22Rv1 (cell line): ENCODE data around the gene GBGT1.

Experiments used
- H3K27ac ChIP-seq: fragments of 450-650 bp; 2 replicates; pipeline ENCODE4 v1.5.1; 2017
- ZFX ChIP-seq: fragments of 450-650 bp; IDR thresholded peaks from 2 replicates; pipeline ENCODE4 v1.6.1; 2017; ENCODE audit warnings: antibody characterized with exemption, borderline replicate concordance
- TF ChIP-seq, protein P1 (sequence below): fragments of 450-650 bp; IDR thresholded peaks from 2 replicates; pipeline ENCODE4 v1.5.1; 2017; ENCODE audit warnings: mild to moderate bottlenecking

The GBGT1 gene

DNA sequence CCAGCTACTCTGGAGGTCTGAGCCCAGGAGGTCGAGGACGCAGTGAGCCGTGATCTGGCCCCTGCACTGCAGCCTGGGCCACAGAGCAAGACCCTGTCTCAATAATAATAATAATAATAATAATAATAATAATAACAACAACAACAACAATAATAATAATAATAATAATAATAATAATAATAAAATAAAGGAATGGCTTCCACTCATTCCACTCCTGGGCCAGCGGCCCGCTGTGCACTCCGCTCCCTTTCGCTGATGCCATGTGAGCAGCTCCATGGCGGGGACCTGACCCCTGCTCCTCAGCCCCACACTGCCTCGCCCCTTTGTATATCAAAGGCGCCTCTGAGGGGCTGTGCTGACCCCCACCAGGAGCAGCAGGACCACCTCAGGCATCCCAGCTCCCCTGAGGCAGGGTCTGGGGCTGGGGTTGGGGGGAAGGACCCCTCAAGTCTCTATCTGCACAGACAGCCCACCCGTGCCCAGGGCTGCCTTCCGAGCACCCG, 20.0 kb downstream of the GBGT1 start:
- TF ChIP-seq, protein P1, sequence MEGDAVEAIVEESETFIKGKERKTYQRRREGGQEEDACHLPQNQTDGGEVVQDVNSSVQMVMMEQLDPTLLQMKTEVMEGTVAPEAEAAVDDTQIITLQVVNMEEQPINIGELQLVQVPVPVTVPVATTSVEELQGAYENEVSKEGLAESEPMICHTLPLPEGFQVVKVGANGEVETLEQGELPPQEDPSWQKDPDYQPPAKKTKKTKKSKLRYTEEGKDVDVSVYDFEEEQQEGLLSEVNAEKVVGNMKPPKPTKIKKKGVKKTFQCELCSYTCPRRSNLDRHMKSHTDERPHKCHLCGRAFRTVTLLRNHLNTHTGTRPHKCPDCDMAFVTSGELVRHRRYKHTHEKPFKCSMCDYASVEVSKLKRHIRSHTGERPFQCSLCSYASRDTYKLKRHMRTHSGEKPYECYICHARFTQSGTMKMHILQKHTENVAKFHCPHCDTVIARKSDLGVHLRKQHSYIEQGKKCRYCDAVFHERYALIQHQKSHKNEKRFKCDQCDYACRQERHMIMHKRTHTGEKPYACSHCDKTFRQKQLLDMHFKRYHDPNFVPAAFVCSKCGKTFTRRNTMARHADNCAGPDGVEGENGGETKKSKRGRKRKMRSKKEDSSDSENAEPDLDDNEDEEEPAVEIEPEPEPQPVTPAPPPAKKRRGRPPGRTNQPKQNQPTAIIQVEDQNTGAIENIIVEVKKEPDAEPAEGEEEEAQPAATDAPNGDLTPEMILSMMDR: no peak
- no peak for TF ChIP-seq ZFX
- H3K27ac ChIP-seq: no peak overlapping the region

DNA sequence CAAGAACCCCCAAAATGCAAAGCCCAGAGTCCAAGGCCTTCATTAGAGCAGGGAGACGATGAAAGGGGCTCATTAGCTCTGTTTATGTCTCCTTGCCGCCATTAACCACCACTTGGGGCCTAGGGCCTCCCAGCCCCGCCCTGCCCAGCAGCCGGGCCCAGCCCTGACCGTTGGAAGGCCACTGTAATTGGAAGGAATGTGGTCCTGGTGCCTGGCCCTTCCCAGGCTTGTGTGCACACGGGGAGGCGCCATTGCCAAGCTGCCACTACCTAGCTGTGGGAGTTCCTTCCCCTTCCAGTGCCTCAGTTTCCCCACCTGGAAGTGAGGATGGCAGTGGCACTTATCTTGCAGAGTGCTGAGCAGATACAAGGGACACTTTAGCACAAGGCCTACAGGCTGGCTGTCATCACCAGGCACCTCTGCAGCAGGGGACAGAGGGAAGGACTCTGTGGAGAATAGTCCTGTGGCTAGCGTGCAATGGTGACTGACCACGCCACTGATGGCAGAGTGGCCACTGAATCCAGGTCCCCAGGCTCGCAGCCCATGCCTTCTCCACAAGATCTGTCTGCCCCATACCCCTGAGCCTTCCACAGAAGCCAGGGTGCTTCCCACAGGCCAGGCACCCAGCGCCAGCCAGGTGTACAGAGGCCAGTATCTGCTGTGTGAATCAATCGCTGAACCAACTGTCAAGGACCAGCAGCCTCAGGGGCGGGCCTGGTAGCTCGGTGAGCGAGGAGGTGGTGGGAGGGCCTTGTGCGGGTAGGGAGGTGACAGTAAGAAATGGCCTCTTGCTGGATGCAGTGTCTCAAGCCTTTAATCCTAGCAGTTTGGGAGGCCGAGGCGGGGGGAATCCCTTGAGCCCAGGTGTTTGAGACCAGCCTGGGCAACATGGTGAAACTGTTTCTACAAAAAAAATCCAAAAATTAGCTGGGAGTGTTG, 20.8 kb downstream of the GBGT1 start:
- no peak overlapping the region for H3K27ac ChIP-seq
- TF ChIP-seq, protein P1: no peak
- TF ChIP-seq ZFX: no peak

DNA sequence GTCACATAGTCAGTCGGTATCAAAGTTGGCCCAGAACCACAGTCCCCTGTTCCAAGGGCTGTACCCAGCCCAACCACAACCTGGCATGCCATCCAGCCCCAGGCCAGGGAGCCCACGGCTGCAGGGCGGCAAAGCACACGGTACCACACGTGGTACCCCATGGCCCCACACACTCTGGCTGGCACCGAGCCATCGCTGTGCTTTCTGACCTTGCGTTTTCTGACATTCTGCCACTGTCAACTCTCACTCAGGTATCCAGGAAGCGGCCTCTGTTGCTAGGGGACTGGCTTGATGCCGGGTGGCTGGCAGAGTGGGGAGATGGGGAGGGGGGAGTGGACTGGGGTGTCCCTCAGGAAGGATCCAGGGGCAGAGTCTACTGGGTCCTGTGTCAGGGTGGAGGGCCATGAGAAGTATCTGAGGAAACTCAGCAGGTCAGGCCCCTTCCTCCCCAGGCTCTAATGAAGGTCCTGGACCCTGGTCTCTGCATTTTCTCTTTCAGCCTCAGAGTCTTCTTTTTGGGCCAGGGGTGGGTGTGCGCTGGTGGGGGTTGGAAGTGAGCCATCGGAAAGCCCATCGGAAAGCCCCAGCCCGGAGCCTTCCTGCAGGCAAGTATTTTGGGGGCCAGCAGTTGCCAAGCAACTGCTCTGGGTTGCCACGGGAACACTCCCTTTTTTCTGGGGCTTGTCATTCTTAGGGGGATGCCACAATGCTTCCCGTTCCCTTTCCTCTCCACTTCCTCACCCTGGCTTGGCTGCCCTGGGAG, 21.7 kb downstream of the GBGT1 start:
- no peak overlapping the region for H3K27ac ChIP-seq
- TF ChIP-seq, protein P1: no peak
- no peak for TF ChIP-seq ZFX

DNA sequence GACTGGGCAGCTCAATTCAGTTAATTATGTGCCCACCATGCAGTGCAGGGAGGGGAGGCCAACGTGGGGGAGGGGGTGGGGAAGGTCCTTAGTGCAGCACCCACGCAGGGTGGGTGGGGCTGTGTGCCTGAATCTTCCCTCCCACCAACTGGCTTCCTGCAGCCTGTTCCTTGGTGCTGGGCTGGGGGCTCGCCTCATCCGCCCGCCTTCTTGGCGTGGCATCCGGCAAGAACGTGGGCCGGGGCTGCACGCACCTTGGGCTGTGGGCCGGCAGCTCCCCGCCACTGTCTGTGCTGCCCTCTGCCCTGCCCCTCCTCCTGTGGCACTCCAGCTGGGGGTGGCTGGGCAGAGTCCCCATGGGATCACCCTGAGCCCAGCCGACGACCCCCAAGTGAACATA, 23.1 kb downstream of the GBGT1 start:
- no peak overlapping the region for H3K27ac ChIP-seq
- TF ChIP-seq, protein P1: no peak
- TF ChIP-seq ZFX: no peak

DNA sequence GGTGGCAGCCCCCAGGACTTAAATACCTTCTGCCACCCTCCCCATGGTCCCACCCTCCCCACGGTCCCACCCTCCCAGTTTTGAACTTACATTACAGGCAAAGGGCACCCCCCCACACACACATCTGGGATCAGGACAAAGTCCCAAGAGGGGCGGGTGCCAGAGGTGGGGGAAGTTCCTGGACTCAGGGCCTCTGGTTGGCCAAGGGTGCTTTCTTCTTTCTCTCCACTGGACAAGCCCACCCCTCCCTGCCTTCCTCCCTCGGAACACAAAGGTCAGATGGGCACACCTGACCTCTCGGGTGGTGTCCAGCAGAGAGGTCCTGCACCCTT, 23.6 kb downstream of the GBGT1 start:
- H3K27ac ChIP-seq: no peak overlapping the region
- TF ChIP-seq, protein P1: no peak
- no peak for TF ChIP-seq ZFX

DNA sequence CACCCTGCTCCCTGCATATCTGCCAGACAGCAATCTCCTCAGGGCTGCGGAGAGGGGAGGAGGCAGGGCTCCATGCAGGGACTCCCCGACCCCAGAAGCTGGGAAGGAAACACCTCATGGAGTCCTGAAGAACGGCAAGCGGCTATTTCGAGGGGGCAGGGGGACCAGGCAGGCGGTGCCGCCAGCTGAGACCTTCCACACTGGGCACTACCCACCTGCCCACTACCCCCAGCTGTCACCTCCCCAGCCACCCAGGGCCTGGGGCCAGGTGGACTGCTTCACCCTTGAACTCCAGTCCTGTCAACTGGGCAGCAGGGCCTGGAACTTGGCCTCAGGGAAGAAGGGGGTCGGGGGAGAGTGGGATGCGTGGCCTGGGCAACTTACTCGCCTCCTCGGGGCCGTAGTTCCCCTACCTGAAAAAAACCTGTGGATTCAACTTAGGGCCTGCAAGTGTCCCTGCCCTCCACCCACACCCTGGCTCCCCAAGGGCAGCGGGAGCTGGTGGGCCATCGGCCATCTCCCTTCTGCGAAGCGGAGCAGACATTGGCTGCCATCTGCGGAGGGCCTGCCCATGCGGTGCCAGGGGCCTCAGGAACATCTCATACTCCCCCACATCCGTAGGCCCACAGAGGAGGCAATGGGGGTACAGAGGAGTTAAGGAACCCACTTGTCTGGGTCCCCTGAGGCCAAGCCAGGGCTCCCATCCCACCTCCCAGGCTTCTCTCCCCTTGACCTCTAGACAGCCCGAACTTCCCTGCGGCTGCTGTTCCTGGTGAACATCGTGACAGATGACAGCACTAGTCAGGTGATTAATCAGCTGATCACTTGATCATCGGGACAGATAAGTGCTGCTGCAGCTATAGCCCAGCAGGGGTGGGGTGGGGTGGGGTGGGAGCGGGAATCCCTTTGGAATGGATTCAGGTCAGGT, 24.2 kb downstream of the GBGT1 start:
- TF ChIP-seq, protein P1: no peak
- TF ChIP-seq ZFX: no peak
- no peak overlapping the region for H3K27ac ChIP-seq
